ENCODE data around the gene CCR1. TPM values are rescaled to one million over a fixed set of nuclear protein-coding genes. Genes with fewer than 3 reads are reported as not detected.

Gene CCR1
- total and polyA plus RNA-seq, 2 experiments from 2014 or later, result not detected

DNA sequence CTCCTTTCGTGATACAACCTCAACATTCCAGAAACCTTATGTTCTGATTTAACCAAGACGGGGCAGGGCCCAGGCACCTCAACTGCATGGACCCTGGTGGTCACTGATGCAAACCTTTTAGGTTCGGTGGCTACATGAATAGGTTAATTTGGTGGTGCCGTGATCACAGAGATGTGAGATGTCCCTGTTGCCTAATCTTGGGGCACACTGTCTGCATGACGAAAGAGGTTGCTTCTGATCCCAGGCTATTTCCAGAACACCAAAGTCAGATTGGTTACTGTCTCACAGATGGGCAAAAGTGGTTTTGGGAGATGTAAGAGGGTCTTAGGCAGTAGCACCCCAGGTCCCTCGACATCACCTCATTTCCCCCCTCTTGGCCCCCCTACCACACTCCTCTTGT lies 4.0 kb upstream of the CCR1 start:
- H4K20me1 ChIP-seq (replicated peaks; ENCODE audit: insufficient read depth), result no peaks in the 10 kb centered on the region
- ATAC-seq (no peak), DNase-seq (ENCODE audit: low spot score) (no peak)
- H3K4me2 ChIP-seq, result no peak overlapping the region
- no peak overlapping the region for H3K27ac Mint-ChIP-seq
- no peaks in the 10 kb centered on the region for H3K27me3 ChIP-seq (ENCODE audit: insufficient read depth)
- H3F3A ChIP-seq (replicated peaks; ENCODE audit: low read depth), result no peaks in the 10 kb centered on the region
- no peaks in the 10 kb centered on the region; the same call in 2 of the 3 replicates for H3K4me1 Mint-ChIP-seq
- H3K79me2 ChIP-seq (replicated peaks; ENCODE audit: insufficient read depth), result no peaks in the 10 kb centered on the region
- H3K4me3 Mint-ChIP-seq, result no peak overlapping the region
- no peaks in the 10 kb centered on the region for H3K4me1 ChIP-seq (ENCODE audit: insufficient read depth)
- H3K36me3 Mint-ChIP-seq (ENCODE audit: low read depth), result no peaks in the 10 kb centered on the region
- H3K36me3 ChIP-seq (ENCODE audit: insufficient read depth), result no peaks in the 10 kb centered on the region
- no peaks in the 10 kb centered on the region for H3K9me3 Mint-ChIP-seq
- no peak overlapping the region for H3K4me3 ChIP-seq
- TF ChIP-seq, protein P1, sequence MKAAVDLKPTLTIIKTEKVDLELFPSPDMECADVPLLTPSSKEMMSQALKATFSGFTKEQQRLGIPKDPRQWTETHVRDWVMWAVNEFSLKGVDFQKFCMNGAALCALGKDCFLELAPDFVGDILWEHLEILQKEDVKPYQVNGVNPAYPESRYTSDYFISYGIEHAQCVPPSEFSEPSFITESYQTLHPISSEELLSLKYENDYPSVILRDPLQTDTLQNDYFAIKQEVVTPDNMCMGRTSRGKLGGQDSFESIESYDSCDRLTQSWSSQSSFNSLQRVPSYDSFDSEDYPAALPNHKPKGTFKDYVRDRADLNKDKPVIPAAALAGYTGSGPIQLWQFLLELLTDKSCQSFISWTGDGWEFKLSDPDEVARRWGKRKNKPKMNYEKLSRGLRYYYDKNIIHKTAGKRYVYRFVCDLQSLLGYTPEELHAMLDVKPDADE (IDR thresholded peaks at IDR 0.05), result no peak
- TF ChIP-seq CREB1 (CRISPR knock-in tag; IDR thresholded peaks at IDR 0.05; ENCODE audit: low read depth) (no peak), POLR2AphosphoS5 (IDR thresholded peaks at IDR 0.05; ENCODE audit: low read depth) (no peak), ZNF331 (CRISPR knock-in tag; IDR thresholded peaks at IDR 0.05; ENCODE audit: low read depth) (no peak), NANOG (IDR thresholded peaks at IDR 0.05; ENCODE audit: borderline replicate concordance) (no peak), ZNF114 (CRISPR knock-in tag; IDR thresholded peaks at IDR 0.05) (no peak), EZH2 (IDR thresholded peaks at IDR 0.05; ENCODE audit: low read depth, unreplicated experiment) (no peak), ZNF462 (CRISPR knock-in tag; IDR thresholded peaks at IDR 0.05) (no peak), JUNB (IDR thresholded peaks at IDR 0.05; ENCODE audit: unreplicated experiment) (no peak), STAT1 (IDR thresholded peaks at IDR 0.05; ENCODE audit: unreplicated experiment) (no peak), EZH2phosphoT487 (IDR thresholded peaks at IDR 0.05; ENCODE audit: unreplicated experiment) (no peak), CTCF (conservative IDR thresholded peaks at IDR 0.05; ENCODE audit: low read depth in 2 of 2) (no peak), REST (IDR thresholded peaks at IDR 0.05; ENCODE audit: unreplicated experiment) (no peak)
- no peak overlapping the region for H2AFZ ChIP-seq
- peaks cover 2% of the 10 kb centered on the region for H3K27me3 Mint-ChIP-seq (ENCODE audit: insufficient read depth, low read depth, poor library complexity)
- H3K27ac ChIP-seq (ENCODE audit: low read depth), result no peak overlapping the region
- peaks cover 11% of the 10 kb centered on the region for H3K9me2 ChIP-seq (ENCODE audit: insufficient read depth)
